Activated CD4-positive, alpha-beta T cell treated with anti-CD3 and anti-CD28 coated beads, Interleukin-2, amount 10 ng/mL, durations not matched to agents 7 days and 5 days (primary cell): ENCODE measurements around the gene FBXW7. TPM values are rescaled to one million over a fixed set of nuclear protein-coding genes. Genes with fewer than 3 reads are reported as not detected.
A peak's percentile ranks its signal among the peaks of the same experiment; 100 is the strongest.

Source experiments
- CTCF ChIA-PET: fragments of 350-600 bp; sonication (Branson Sonifier 250); formaldehyde crosslinking; loops from one replicate; lab custom pipeline; 2021; ENCODE audit warnings: antibody characterized with exemption; lab: Charles Lee
- POLR2A ChIA-PET: fragments of 350-600 bp; sonication (Branson Sonifier 250); formaldehyde crosslinking; loops from one replicate; lab custom pipeline; 2021; ENCODE audit warnings: antibody characterized with exemption; lab: Charles Lee
- DNase-seq: peaks from one replicate; pipeline ENCODE4 v3.0.0-alpha.2; 2020
- H3K27ac Mint-ChIP-seq: one replicate; pipeline ENCODE4 v1.8.0; 2021; ENCODE audit warnings: mild to moderate bottlenecking, moderate library complexity, mixed read lengths
- H3K27me3 Mint-ChIP-seq: one replicate; pipeline ENCODE4 v1.8.0; 2021; ENCODE audit warnings: mixed read lengths
- H3K36me3 Mint-ChIP-seq: one replicate; pipeline ENCODE4 v1.8.0; 2021; ENCODE audit warnings: low read depth, mixed read lengths
- H3K4me1 Mint-ChIP-seq: one replicate; pipeline ENCODE4 v1.8.0; 2021; ENCODE audit warnings: mixed read lengths
- H3K4me3 Mint-ChIP-seq: one replicate; pipeline ENCODE4 v1.8.0; 2021; ENCODE audit warnings: mild to moderate bottlenecking, moderate library complexity, mixed read lengths
- H3K9me3 Mint-ChIP-seq: one replicate; pipeline ENCODE4 v1.8.0; 2021; ENCODE audit warnings: mixed read lengths
- total RNA-seq, 2 experiments: library from RNA; stranded (reverse); gene quantifications; one replicate each; pipeline ENCODE4 v1.2.3, GENCODE V29; 2021

FBXW7 gene
- total RNA-seq, 2 experiments from 2014 or later, result 49.4 to 52.2 TPM

DNA sequence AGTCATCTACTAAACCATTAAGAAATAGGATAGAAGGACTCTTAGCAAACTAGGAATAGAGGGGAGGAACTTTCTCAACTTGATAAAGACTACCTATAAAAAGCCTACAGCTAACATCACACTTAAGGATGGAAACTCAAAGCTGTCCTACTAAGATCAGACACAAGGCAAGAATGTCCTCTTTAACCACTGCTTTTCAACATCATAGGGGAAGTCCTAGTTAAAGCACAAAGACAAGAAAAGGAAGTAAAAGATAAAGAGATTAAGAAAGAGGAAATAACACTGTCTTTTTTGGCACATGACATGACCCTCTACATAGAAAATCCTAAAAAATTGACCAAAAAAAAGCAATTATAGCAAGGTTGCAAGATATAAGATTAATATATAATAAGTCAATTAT lies 136.6 kb downstream of the FBXW7 start:
- CTCF ChIA-PET, result no interaction called here
- Mint-ChIP-seq H3K36me3 (peaks cover 14% of the 10 kb centered on the region), H3K27me3 (no peaks in the 10 kb centered on the region), H3K4me1 (peaks cover 24% of the 10 kb centered on the region), H3K9me3 (no peaks in the 10 kb centered on the region), H3K27ac (no peak overlapping the region), H3K4me3 (no peak overlapping the region)
- DNase-seq, result no peak
- POLR2A ChIA-PET, result no interaction called here

GRCh38 chr4:152398060-152398459 lies 137.8 kb downstream of the FBXW7 start:
- no peaks in the 10 kb centered on the region for H3K27me3 Mint-ChIP-seq
- H3K4me1 Mint-ChIP-seq, result peaks cover 24% of the 10 kb centered on the region
- ChIA-PET CTCF (interaction anchor here (0.6 kb wide), 1 partner anchor 17 kb away, joined by 4 read pairs; no protein-coding TSS in a partner anchor), POLR2A (no interaction called here)
- no peak overlapping the region for H3K27ac Mint-ChIP-seq
- peaks cover 20% of the 10 kb centered on the region for H3K36me3 Mint-ChIP-seq
- no peak for DNase-seq
- H3K9me3 Mint-ChIP-seq, result no peaks in the 10 kb centered on the region
- H3K4me3 Mint-ChIP-seq, result no peak overlapping the region

GRCh38 chr4:152394791-152395190 lies 141.1 kb downstream of the FBXW7 start:
- Mint-ChIP-seq H3K27me3 (no peaks in the 10 kb centered on the region), H3K9me3 (no peaks in the 10 kb centered on the region), H3K4me3 (no peak overlapping the region), H3K36me3 (peaks cover 8% of the 10 kb centered on the region), H3K27ac (no peak overlapping the region), H3K4me1 (peaks cover 10% of the 10 kb centered on the region)
- POLR2A ChIA-PET, result no interaction called here
- CTCF ChIA-PET, result interaction anchor here (1.4 kb wide), 1 partner anchor 12 kb away, joined by 3 read pairs; no protein-coding TSS in a partner anchor
- no peak for DNase-seq

DNA sequence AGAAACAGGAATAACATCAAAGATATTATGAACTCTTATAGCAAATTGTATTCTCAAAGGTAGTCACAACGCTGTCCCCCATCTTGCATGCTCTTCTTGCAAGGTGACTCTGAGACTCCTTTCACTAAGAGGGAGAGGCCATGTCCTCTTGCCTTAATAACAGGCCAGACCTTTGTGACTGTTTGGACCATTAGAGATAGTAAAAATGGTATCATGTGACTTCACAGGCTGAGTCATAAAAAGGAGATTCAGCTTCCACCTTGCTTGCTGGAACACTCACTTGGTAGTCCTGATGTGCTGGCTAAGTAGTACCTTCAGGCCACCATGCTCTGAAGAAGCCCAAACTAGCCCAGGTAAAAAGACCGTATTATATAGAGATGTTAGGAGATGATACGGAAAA lies 143.8 kb downstream of the FBXW7 start:
- no peak for DNase-seq
- ChIA-PET POLR2A (no interaction called here), CTCF (no interaction called here)
- no peaks in the 10 kb centered on the region for H3K27me3 Mint-ChIP-seq
- H3K4me3 Mint-ChIP-seq, result no peak overlapping the region
- no peak overlapping the region for H3K27ac Mint-ChIP-seq
- H3K4me1 Mint-ChIP-seq, result peaks cover 2% of the 10 kb centered on the region
- H3K9me3 Mint-ChIP-seq, result no peaks in the 10 kb centered on the region
- H3K36me3 Mint-ChIP-seq, result peaks cover 10% of the 10 kb centered on the region

GRCh38 chr4:152390216-152390615 lies 145.7 kb downstream of the FBXW7 start:
- Mint-ChIP-seq H3K36me3 (peaks cover 10% of the 10 kb centered on the region), H3K27me3 (no peaks in the 10 kb centered on the region), H3K27ac (no peak overlapping the region), H3K9me3 (no peaks in the 10 kb centered on the region), H3K4me1 (no peaks in the 10 kb centered on the region), H3K4me3 (no peak overlapping the region)
- CTCF ChIA-PET, result interaction anchor here (0.6 to 1.5 kb wide), 3 partner anchors 9 to 961 kb away, joined by 3 to 4 read pairs (median 3); no protein-coding TSS in a partner anchor
- no peak for DNase-seq
- POLR2A ChIA-PET, result no interaction called here

- no peaks in the 10 kb centered on the region for H3K4me1 Mint-ChIP-seq
- ChIA-PET CTCF (interaction anchor here (0.6 to 1.5 kb wide), 3 partner anchors 9 to 960 kb away, joined by 3 to 4 read pairs (median 3); no protein-coding TSS in a partner anchor), POLR2A (no interaction called here)
- no peak overlapping the region for H3K4me3 Mint-ChIP-seq
- no peak overlapping the region for H3K27ac Mint-ChIP-seq
- H3K36me3 Mint-ChIP-seq, result peaks cover 10% of the 10 kb centered on the region
- no peaks in the 10 kb centered on the region for H3K9me3 Mint-ChIP-seq
- no peaks in the 10 kb centered on the region for H3K27me3 Mint-ChIP-seq
- DNase-seq, result no peak
Measured at GRCh38 chr4:152389359-152389758, 146.5 kb downstream of the FBXW7 start.

GRCh38 chr4:152385551-152385950 lies 150.3 kb downstream of the FBXW7 start:
- Mint-ChIP-seq H3K36me3 (peaks cover 2% of the 10 kb centered on the region), H3K27ac (no peak overlapping the region), H3K9me3 (no peaks in the 10 kb centered on the region), H3K27me3 (no peaks in the 10 kb centered on the region), H3K4me3 (no peak overlapping the region), H3K4me1 (peaks cover 15% of the 10 kb centered on the region)
- ChIA-PET POLR2A (interaction anchor here (0.6 kb wide), 1 partner anchor 555 kb away, joined by 3 read pairs; no protein-coding TSS in a partner anchor), CTCF (interaction anchor here (1.2 kb wide), 1 partner anchor 11 kb away, joined by 3 read pairs; no protein-coding TSS in a partner anchor)
- DNase-seq, result no peak

GRCh38 chr4:152382057-152382785 lies 153.7 kb downstream of the FBXW7 start:
- Mint-ChIP-seq H3K4me3 (peak overlapping the region; percentile 53), H3K36me3 (no peaks in the 10 kb centered on the region), H3K27me3 (no peaks in the 10 kb centered on the region), H3K9me3 (no peaks in the 10 kb centered on the region), H3K27ac (peak overlapping the region; percentile 76), H3K4me1 (peaks cover 17% of the 10 kb centered on the region)
- DNase-seq, result no peak
- CTCF ChIA-PET, result interaction anchor here (1.2 kb wide), 1 partner anchor 13 kb away, joined by 3 read pairs; no protein-coding TSS in a partner anchor
- POLR2A ChIA-PET, result no interaction called here

- DNase-seq, result no peak
- no peaks in the 10 kb centered on the region for H3K27me3 Mint-ChIP-seq
- H3K36me3 Mint-ChIP-seq, result no peaks in the 10 kb centered on the region
- ChIA-PET POLR2A (no interaction called here), CTCF (interaction anchor here (0.5 to 1.3 kb wide), 3 partner anchors 9 to 735 kb away, joined by 3 to 4 read pairs (median 3); no protein-coding TSS in a partner anchor)
- H3K4me1 Mint-ChIP-seq, result peaks cover 17% of the 10 kb centered on the region
- no peak overlapping the region for H3K27ac Mint-ChIP-seq
- H3K9me3 Mint-ChIP-seq, result no peaks in the 10 kb centered on the region
- no peak overlapping the region for H3K4me3 Mint-ChIP-seq
Measured at GRCh38 chr4:152380919-152381318, 155.0 kb downstream of the FBXW7 start.

- Mint-ChIP-seq H3K27me3 (no peaks in the 10 kb centered on the region), H3K9me3 (no peaks in the 10 kb centered on the region), H3K4me1 (peaks cover 17% of the 10 kb centered on the region), H3K36me3 (no peaks in the 10 kb centered on the region), H3K27ac (no peak overlapping the region), H3K4me3 (no peak overlapping the region)
- POLR2A ChIA-PET, result no interaction called here
- CTCF ChIA-PET, result interaction anchor here (1.3 kb wide), 1 partner anchor 9 kb away, joined by 3 read pairs; no protein-coding TSS in a partner anchor
- DNase-seq, result no peak
Measured at GRCh38 chr4:152380185-152380584, 155.7 kb downstream of the FBXW7 start.

- Mint-ChIP-seq H3K27ac (no peak overlapping the region), H3K4me1 (peaks cover 1% of the 10 kb centered on the region), H3K27me3 (no peaks in the 10 kb centered on the region), H3K9me3 (no peaks in the 10 kb centered on the region), H3K4me3 (no peak overlapping the region), H3K36me3 (no peaks in the 10 kb centered on the region)
- POLR2A ChIA-PET, result no interaction called here
- DNase-seq, result no peak
- CTCF ChIA-PET, result no interaction called here
Measured at GRCh38 chr4:152374606-152375285, 161.1 kb downstream of the FBXW7 start.

GRCh38 chr4:152374153-152374552 lies 161.7 kb downstream of the FBXW7 start:
- no peak for DNase-seq
- H3K9me3 Mint-ChIP-seq, result no peaks in the 10 kb centered on the region
- CTCF ChIA-PET, result no interaction called here
- H3K27me3 Mint-ChIP-seq, result no peaks in the 10 kb centered on the region
- POLR2A ChIA-PET, result no interaction called here
- no peak overlapping the region for H3K4me3 Mint-ChIP-seq
- H3K4me1 Mint-ChIP-seq, result peaks cover 3% of the 10 kb centered on the region
- H3K27ac Mint-ChIP-seq, result no peak overlapping the region
- no peaks in the 10 kb centered on the region for H3K36me3 Mint-ChIP-seq

DNA sequence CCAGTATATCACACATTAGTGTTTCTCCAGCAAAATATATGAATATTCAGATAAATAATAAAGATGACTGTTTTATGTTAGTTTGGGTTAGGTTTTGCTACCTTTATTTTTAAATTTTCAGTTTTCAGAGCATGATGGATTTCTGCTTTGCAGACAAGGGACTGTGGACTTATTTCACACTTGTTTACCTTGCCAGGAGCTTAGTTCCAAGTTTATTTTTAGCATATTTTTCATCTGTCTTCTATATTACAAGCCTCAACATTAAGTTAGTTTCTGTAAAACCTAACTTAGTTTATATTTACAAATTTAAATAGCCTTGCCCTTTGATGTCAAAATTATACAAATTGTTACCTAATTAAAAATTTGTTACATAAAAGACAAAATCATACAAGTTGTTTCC lies 163.4 kb downstream of the FBXW7 start:
- Mint-ChIP-seq H3K27me3 (no peaks in the 10 kb centered on the region), H3K4me1 (peaks cover 2% of the 10 kb centered on the region), H3K9me3 (no peaks in the 10 kb centered on the region), H3K36me3 (no peaks in the 10 kb centered on the region), H3K27ac (no peak overlapping the region), H3K4me3 (no peak overlapping the region)
- ChIA-PET CTCF (no interaction called here), POLR2A (no interaction called here)
- no peak for DNase-seq
